AG09309 (cell line): ENCODE measurements around the gene SUGP1.
"Not testable (repeated sequence)": the region's sequence is repeated elsewhere in the genome, so short reads cannot be mapped to it uniquely, and the experiment has no call there.

Experiments
- DNase-seq: peaks from one replicate; pipeline ENCODE4 v3.0.0-alpha.2; 2010; ENCODE audit warnings: low read depth
- H3K4me3 ChIP-seq: 2 replicates; pipeline ENCODE4 v1.5.1; 2011; ENCODE audit warnings: mild to moderate bottlenecking, low read depth, low read length, moderate library complexity; ENCODE audit not compliant: control insufficient read depth
- CTCF ChIP-seq: IDR thresholded peaks from 2 replicates; pipeline ENCODE4 v1.5.1; 2011; ENCODE audit warnings: mild to moderate bottlenecking, low read depth, low read length, inconsistent platforms; ENCODE audit not compliant: insufficient read depth, control insufficient read depth; ENCODE audit errors: missing control alignments

The SUGP1 gene

GRCh38 chr19:19256072-19256969 lies 64.0 kb downstream of the SUGP1 start:
- no peak for TF ChIP-seq CTCF
- no peak for DNase-seq
- H3K4me3 ChIP-seq: no peak overlapping the region

GRCh38 chr19:19253409-19253808 lies 66.9 kb downstream of the SUGP1 start:
- not testable (repeated sequence) for DNase-seq, H3K4me3 ChIP-seq

- no peak for TF ChIP-seq CTCF
- DNase-seq: no peak
- no peak overlapping the region for H3K4me3 ChIP-seq
Measured at GRCh38 chr19:19250196-19250801, 70.0 kb downstream of the SUGP1 start.

- H3K4me3 ChIP-seq: no peak overlapping the region
- DNase-seq: no peak
- no peak for TF ChIP-seq CTCF
Measured at GRCh38 chr19:19240476-19240875, 79.8 kb downstream of the SUGP1 start.

GRCh38 chr19:19239675-19240074 lies 80.6 kb downstream of the SUGP1 start:
- DNase-seq: no peak
- H3K4me3 ChIP-seq: no peak overlapping the region
- TF ChIP-seq CTCF: no peak

- no peak for DNase-seq
- TF ChIP-seq CTCF: no peak
- no peak overlapping the region for H3K4me3 ChIP-seq
Measured at GRCh38 chr19:19238126-19238894, 82.0 kb downstream of the SUGP1 start.
